Inferior parietal cortex (tissue), 1 donor: Measurements from ENCODE around the gene WDTC1.

ENCODE experiments used
- DNase-seq: peaks from one replicate; pipeline ENCODE4 v3.0.0-alpha.2; 2016; ENCODE audit errors: extremely low spot score

The WDTC1 gene

DNA sequence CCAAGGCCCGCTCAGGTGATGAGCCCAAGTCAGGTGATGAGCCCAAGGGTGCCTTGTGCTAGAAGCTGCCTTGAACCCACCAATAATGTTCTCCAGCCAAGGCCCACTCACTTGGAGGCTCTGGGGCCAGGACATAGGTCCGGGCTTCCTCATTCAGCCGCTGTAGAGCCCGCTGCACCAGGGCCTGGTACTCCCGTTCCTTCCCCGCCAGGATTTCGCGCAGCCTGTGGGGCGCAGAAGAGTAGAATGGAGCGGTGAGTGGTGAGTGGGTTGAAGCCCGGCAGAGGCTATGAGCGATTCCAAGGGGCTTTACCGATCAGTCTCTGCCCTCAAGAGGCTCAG is 121.8 kb downstream of the WDTC1 start:
- DNase-seq, result no peak

DNA sequence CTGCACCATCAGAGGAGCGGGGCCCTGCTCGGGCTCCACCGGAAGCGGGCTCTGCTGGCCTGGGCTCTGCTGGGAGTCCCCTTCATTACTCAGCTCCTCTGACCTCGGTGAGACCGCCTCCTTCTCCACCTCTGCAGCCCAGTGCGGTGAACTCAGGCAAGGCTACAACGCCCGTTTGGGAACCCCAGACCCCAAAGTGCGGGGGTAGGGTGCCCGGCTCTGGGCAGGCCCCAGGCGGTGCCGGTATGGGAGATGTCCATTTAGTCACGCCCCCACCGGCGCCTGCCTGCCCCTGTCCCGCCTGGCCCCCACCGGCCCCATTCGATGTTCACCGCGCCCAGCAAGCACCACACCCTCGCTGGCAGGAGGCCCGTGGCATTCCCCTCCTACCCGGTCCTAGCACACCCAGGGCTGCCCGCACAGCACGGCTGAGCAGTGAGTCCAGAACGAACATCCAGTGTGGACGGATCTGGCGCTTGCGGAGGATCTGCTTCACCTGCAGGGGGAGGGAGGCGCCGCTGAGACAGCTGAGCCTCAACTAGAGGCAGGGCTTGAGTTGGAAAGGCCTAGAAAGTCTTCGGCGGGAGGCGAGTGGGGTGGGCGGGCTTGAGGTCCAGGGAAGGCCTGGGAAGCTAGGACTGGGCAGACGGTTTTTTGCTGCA is 122.3 kb downstream of the WDTC1 start:
- no peak for DNase-seq

DNA sequence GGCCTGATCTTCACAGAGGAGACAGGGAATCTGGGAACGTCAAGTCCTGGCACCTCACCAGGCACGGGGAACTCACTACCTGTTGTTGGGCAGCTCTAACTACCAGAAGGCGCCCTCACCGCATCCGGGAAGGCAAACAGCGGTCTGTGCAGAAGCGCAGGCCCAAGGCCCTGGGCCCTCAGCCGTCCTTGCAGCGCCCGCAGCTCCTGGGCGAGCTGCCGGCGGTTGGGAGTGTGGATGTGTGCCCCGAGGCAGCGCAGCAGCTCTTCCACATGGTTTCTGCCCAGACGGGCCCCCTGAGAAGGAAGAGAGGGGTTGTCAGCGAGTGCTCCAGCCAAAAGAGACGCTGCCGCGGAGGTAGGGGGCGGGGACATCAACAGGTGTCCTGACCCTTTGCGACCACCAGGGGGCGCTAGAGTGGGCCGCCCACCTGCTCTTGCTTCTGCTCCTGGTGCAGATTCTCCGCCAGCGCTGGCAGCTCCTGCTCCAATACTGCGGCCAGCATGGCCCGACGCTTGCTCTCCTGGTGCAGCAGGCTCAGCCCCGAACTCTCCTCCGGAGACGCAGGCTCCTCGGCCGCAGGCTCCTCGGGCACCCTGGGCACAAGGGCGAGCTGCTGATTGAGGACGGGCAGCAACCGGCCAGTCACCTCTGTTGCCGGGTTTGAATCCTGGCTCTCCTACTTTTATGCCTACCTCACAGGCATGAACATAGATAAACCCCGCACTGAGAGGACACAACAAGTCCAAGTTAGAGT is 123.0 kb downstream of the WDTC1 start:
- peak; percentile 50 for DNase-seq
